K562 (cell line): ENCODE measurements around the gene CALML3. TPM values are rescaled to one million over a fixed set of nuclear protein-coding genes. Genes with fewer than 3 reads are reported as not detected.
A peak's percentile ranks its signal among the peaks of the same experiment; 100 is the strongest.

Experiments used
- ATAC-seq: fragments of 200-7000 bp; cut with Tn5 transposase; 3 replicates; pipeline ENCODE4 v1.9.1; 2020; ENCODE audit warnings: moderate library complexity
- BruUV-seq: library from RNA; stranded (reverse); fragments of 400-500 nt; replicated peaks from 2 replicates; lab custom pipeline; 2021; lab: Mats Ljungman, UMichigan
- CTCF ChIA-PET: fragments of 300-600 bp; formaldehyde crosslinking; extraction: SDS; loops from one replicate; lab custom pipeline; 2021; ENCODE audit warnings: low intra/inter-chr PET ratio; lab: Yijun Ruan, JAX
- POLR2A ChIA-PET: fragments of 300-600, 350-650 bp; sonication (Branson Sonifier 250); formaldehyde crosslinking; extraction: SDS; loops from one replicate; lab custom pipeline; 2021; ENCODE audit warnings: antibody characterized with exemption, inconsistent platforms; lab: Yijun Ruan, JAX
- DNase-seq, 4 experiments: peaks; one replicate each; pipeline versions ENCODE4 v3.0.0 to v3.0.0-alpha.2; 2011 to 2018; ENCODE audit warnings: low spot score in 3 of 4, mixed read lengths in 3 of 4; ENCODE audit errors: extremely low read depth in 1 of 4
- FAIRE-seq: peaks from 2 replicates; lab custom pipeline; 2011; peaks lifted over from hg19 to GRCh38; lab: Jason Lieb, UNC
- H2AFZ ChIP-seq: 2 replicates; pipeline ENCODE4 v1.6.0; 2011; ENCODE audit warnings: low read depth, low read length, control low read depth, inconsistent platforms
- H3K27ac ChIP-seq: fragments of 200-600 bp; 3 replicates; pipeline ENCODE4 v1.8.0; 2011; ENCODE audit warnings: low read depth, mild to moderate bottlenecking, control low read depth, inconsistent platforms, low read length, moderate library complexity, mixed read lengths; ENCODE audit errors: extremely low read depth
- H3K27me3 ChIP-seq, 2 experiments: fragments of 300-600 bp in 1 of 2; 2 replicates in 1 of 2; 3 replicates in 1 of 2; pipeline versions ENCODE4 v1.6.0 to v1.8.0; 2011; ENCODE audit warnings: inconsistent platforms in 2 of 2, low read length in 2 of 2, mild to moderate bottlenecking in 1 of 2, mixed read lengths in 1 of 2, moderate library complexity in 1 of 2; ENCODE audit not compliant: control insufficient read depth in 2 of 2, insufficient read depth in 2 of 2
- H3K36me3 ChIP-seq: fragments of 300-600 bp; 3 replicates; pipeline ENCODE4 v1.8.0; 2011; ENCODE audit warnings: mild to moderate bottlenecking, low read length, inconsistent platforms; ENCODE audit not compliant: control insufficient read depth, insufficient read depth
- H3K4me1 ChIP-seq, 2 experiments: fragments of 200-600 bp in 1 of 2; replicated peaks in 1 of 2; 2 replicates in 1 of 2; 3 replicates in 1 of 2; pipeline versions ENCODE4 v1.5.1 to v1.8.0; 2011; ENCODE audit warnings: inconsistent platforms in 2 of 2, low read length in 2 of 2, mild to moderate bottlenecking in 1 of 2, mixed read lengths in 1 of 2, moderate library complexity in 1 of 2; ENCODE audit not compliant: control insufficient read depth in 2 of 2, insufficient read depth in 2 of 2
- H3K4me2 ChIP-seq: 2 replicates; pipeline ENCODE4 v1.6.1; 2011; ENCODE audit warnings: low read length, control low read depth, inconsistent platforms, mixed read lengths; ENCODE audit not compliant: insufficient read depth
- H3K4me3 ChIP-seq: fragments of 200-600 bp; sonication (generic), shearing (Covaris generic); 2 replicates; pipeline ENCODE4 v1.5.1; 2016; ENCODE audit warnings: control low read depth, inconsistent platforms
- H3K79me2 ChIP-seq: fragments of 200-600 bp; 3 replicates; pipeline ENCODE4 v1.8.0; 2011; ENCODE audit warnings: low read length, inconsistent platforms; ENCODE audit not compliant: control insufficient read depth, insufficient read depth
- H3K9ac ChIP-seq, 2 experiments: 2 replicates each; pipeline versions ENCODE4 v1.6.0 to v1.6.1; 2011; ENCODE audit warnings: low read depth in 2 of 2, low read length in 2 of 2, control low read depth in 1 of 2, inconsistent platforms in 1 of 2, mild to moderate bottlenecking in 1 of 2, mixed read lengths in 1 of 2; ENCODE audit not compliant: insufficient read depth in 1 of 2
- H3K9me1 ChIP-seq: one replicate; pipeline ENCODE4 v1.6.0; 2011; ENCODE audit warnings: inconsistent platforms, mild to moderate bottlenecking, low read length, moderate library complexity; ENCODE audit not compliant: control insufficient read depth, insufficient read depth
- H3K9me3 ChIP-seq: replicated peaks from 2 replicates; pipeline ENCODE4 v1.5.1; 2011; ENCODE audit warnings: low read depth, low read length, inconsistent platforms; ENCODE audit not compliant: control insufficient read depth, insufficient read depth
- H4K20me1 ChIP-seq: replicated peaks from 2 replicates; pipeline ENCODE4 v1.6.1; 2011; ENCODE audit warnings: low read length, inconsistent platforms, mixed read lengths; ENCODE audit not compliant: control insufficient read depth, insufficient read depth
- ARID2 ChIP-seq: fragments of 450-650 bp; IDR thresholded peaks from 2 replicates; pipeline ENCODE4 v1.6.1; 2017; ENCODE audit warnings: antibody characterized with exemption, mild to moderate bottlenecking
- CHD4 ChIP-seq: fragments of 200-600 bp; sonication (generic); IDR thresholded peaks from 3 replicates; pipeline ENCODE4 v1.6.1; 2012; ENCODE audit warnings: low read depth, mild to moderate bottlenecking, mixed read lengths, low read length, inconsistent platforms; ENCODE audit not compliant: insufficient read depth, insufficient replicate concordance, poor library complexity, severe bottlenecking
- HDAC8 ChIP-seq: fragments of 450-650 bp; IDR thresholded peaks from 2 replicates; pipeline ENCODE4 v1.6.1; 2016; ENCODE audit warnings: mild to moderate bottlenecking, missing genetic modification characterization, moderate library complexity, missing compliant biosample characterization
- MEF2D ChIP-seq: conservative IDR thresholded peaks from 2 replicates; pipeline ENCODE4 v1.6.1; 2016; ENCODE audit warnings: low read depth, missing genetic modification characterization, missing compliant biosample characterization
- MIER1 ChIP-seq: fragments of 450-650 bp; IDR thresholded peaks from 2 replicates; pipeline ENCODE4 v1.6.1; 2016; ENCODE audit warnings: antibody characterized with exemption, mild to moderate bottlenecking, low read depth
- POLR2AphosphoS2 ChIP-seq: IDR thresholded peaks from 2 replicates; pipeline ENCODE4 v1.6.1; 2012; ENCODE audit warnings: low read length, improper control_type of control experiment
- POLR2AphosphoS5 ChIP-seq: IDR thresholded peaks from 2 replicates; pipeline ENCODE4 v1.6.1; 2011; ENCODE audit warnings: mild to moderate bottlenecking, low read depth, low read length, moderate library complexity; ENCODE audit not compliant: control insufficient read depth, insufficient read depth
- POLR3G ChIP-seq: IDR thresholded peaks from 2 replicates; pipeline ENCODE4 v1.6.1; 2011; ENCODE audit not compliant: insufficient read length, insufficient replicate concordance; ENCODE audit errors: extremely low read depth
- RAD21 ChIP-seq, 2 experiments: fragments of 250-450 bp in 1 of 2; fragments of 450-650 bp in 1 of 2; sonication (Bioruptor Pico) in 1 of 2; formaldehyde crosslinking in 1 of 2; IDR thresholded peaks in 1 of 2; conservative IDR thresholded peaks in 1 of 2; 2 replicates each; pipeline versions ENCODE4 v1.4.0 to v1.8.0; 2020 to 2022; ENCODE audit warnings: mild to moderate bottlenecking in 2 of 2, moderate library complexity in 1 of 2
- RB1 ChIP-seq: fragments of 450-650 bp; IDR thresholded peaks from 2 replicates; pipeline ENCODE4 v1.6.1; 2017; ENCODE audit warnings: low read depth, mild to moderate bottlenecking
- RFX1 ChIP-seq: fragments of 450-650 bp; IDR thresholded peaks from 2 replicates; pipeline ENCODE4 v1.6.1; 2016; ENCODE audit warnings: mild to moderate bottlenecking, moderate library complexity
- SIX5 ChIP-seq, 2 experiments: IDR thresholded peaks; 2 replicates each; pipeline ENCODE4 v1.6.1; 2011; ENCODE audit warnings: low read length in 2 of 2, borderline replicate concordance in 1 of 2, low read depth in 1 of 2, mild to moderate bottlenecking in 1 of 2, moderate library complexity in 1 of 2; ENCODE audit not compliant: insufficient read depth in 1 of 2
- SPI1 ChIP-seq: IDR thresholded peaks from 2 replicates; pipeline ENCODE4 v1.6.1; 2011; ENCODE audit warnings: low read depth, low read length, control low read depth, borderline replicate concordance
- XRCC4 ChIP-seq: IDR thresholded peaks from one replicate; pipeline ENCODE4 v1.6.1; 2011; ENCODE audit not compliant: insufficient read depth, insufficient read length; ENCODE audit errors: extremely low read depth
- ZNF347 ChIP-seq: fragments of 450-650 bp; formaldehyde crosslinking; IDR thresholded peaks from 2 replicates; pipeline ENCODE4 v1.4.0; 2020; ENCODE audit warnings: low read depth, mild to moderate bottlenecking, moderate library complexity
- ZNF354B ChIP-seq: fragments of 250-450 bp; sonication (Bioruptor Pico); IDR thresholded peaks from 2 replicates; pipeline ENCODE4 v1.4.0; 2020
- ZNF695 ChIP-seq: fragments of 450-650 bp; formaldehyde crosslinking; IDR thresholded peaks from 2 replicates; pipeline ENCODE4 v1.4.0; 2020; ENCODE audit warnings: mild to moderate bottlenecking, moderate library complexity
- WGBS: fragments of 100-300 bp; shearing (Covaris generic); methylation state at CpG from one replicate; pipeline ENCODE4 v1.1.6; 2016; ENCODE audit warnings: low coverage, mixed read lengths; ENCODE audit not compliant: insufficient coverage; ENCODE audit errors: missing lambda C conversion rate; 5-methylcytosine and 5-hydroxymethylcytosine counted together
- in situ Hi-C: fragments of 300-500 bp; cut with MboI; formaldehyde crosslinking; loops from 4 replicates; pipeline ENCODE4 v1.15.0; 2018; ENCODE audit warnings: inconsistent platforms, mixed read lengths
- intact Hi-C: fragments of 100-400 bp; cut with micrococcal nuclease; formaldehyde crosslinking; loops from 2 replicates; pipeline ENCODE4 v1.14.2; 2022
- polyA plus RNA-seq, 8 experiments: library from polyadenylated mRNA; depleted of rRNA in 4 of 8; stranded (reverse) in 5 of 8; unstranded in 3 of 8; fragments of >200 nt; fragmentation: Nextera tagmentation in 2 of 8; fragmentation: Illumina TruSeq in 1 of 8; extraction: Ambion mirVana in 2 of 8; extraction: Trizol in 1 of 8; gene quantifications; 2 replicates each; pipeline versions ENCODE4 v1.2.1 to v1.2.3, GENCODE V29; 2011 to 2014; ENCODE audit warnings: inconsistent platforms in 1 of 8, missing spikeins in 1 of 8
- total RNA-seq, 7 experiments: library from RNA; depleted of rRNA in 6 of 7; stranded (reverse); fragments of >200 nt in 6 of 7; fragmentation: Illumina TruSeq in 2 of 7; extraction: Trizol in 2 of 7; gene quantifications; 2 replicates each; pipeline versions ENCODE4 v1.2.1 to v1.2.3, GENCODE V29; 2011 to 2021; ENCODE audit warnings: low replicate concordance in 1 of 7
- TF ChIP-seq, protein P1 (sequence below): fragments of 250-450 bp; sonication (Bioruptor Pico); IDR thresholded peaks from 2 replicates; pipeline ENCODE4 v1.4.0; 2020; ENCODE audit warnings: borderline replicate concordance
- TF ChIP-seq, protein P2 (sequence below): fragments of 200-800 bp; sonication (Bioruptor generic); IDR thresholded peaks from 2 replicates; pipeline ENCODE4 v1.6.1; 2017; ENCODE audit warnings: missing genetic modification characterization, missing compliant biosample characterization

The CALML3 gene
- total and polyA plus RNA-seq, 9 of the 15 experiments (the other 6 are each of a cell fraction or from before 2014, with no cell fraction given) = not detected

DNA sequence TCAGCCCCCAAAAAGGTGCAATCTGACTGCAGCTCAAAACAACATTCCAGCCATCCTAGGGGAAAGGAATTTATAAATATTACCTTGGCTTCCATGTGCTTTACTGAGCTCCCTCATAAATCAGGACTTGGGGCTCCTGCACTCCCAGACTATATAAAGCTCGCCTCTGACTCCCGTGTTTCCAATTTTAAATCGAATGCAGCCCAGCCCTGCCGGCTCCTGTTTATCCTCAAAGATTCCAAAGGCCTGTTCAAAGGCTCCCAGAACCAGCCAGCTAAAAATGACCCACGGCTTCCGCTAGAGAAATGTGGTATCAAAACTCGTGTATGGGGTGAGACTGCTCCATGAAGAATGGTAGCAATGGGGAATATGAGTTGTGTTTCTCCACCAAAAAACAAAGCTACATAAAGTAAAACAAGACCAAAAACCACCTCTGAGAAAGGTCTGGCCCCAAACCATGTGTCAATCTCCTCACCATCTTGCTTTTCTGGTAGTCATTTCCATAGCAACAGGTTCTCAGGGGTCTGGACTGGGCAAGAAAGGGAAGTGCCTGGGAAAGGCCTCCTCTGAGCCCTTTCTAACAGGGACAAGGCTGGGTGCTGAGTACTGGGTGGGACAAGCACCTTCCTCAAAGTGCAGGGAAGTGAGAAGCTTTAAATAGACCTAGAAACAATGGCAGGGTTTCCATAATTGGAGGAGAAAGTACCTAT, 5.1 kb downstream of the CALML3 start:
- Histone ChIP-seq H3K79me2 (no peaks in the 10 kb centered on the region), H2AFZ (no peak overlapping the region), H3K27ac (no peak overlapping the region), H3K9me3 (no peaks in the 10 kb centered on the region), H3K4me2 (no peak overlapping the region), H3K4me3 (no peak overlapping the region), H3K9me1 (no peaks in the 10 kb centered on the region), H4K20me1 (no peaks in the 10 kb centered on the region), H3K27me3 (no peaks in the 10 kb centered on the region), H3K9ac (no peak overlapping the region), H3K36me3 (no peaks in the 10 kb centered on the region), H3K4me1 (peaks cover 8 to 32% of the 10 kb centered on the region in 2 experiments; a peak in 3 of 5 replicates)
- no TSS peak for BruUV-seq
- ATAC-seq (no peak), FAIRE-seq (no peak), DNase-seq (no peak)
- WGBS = 71% methylated on average over 7 of the region's 7 CpGs
- CTCF ChIA-PET = no interaction called here
- intact Hi-C loops (no loop called here), in situ Hi-C loops (no loop called here)
- POLR2A ChIA-PET = interaction anchor here (0.6 to 1.0 kb wide), 3 partner anchors 19 to 360 kb away, joined by 3 to 4 read pairs (median 3); partner anchors contain the start of genes ANKRD16 and FBH1
- no peak for TF ChIP-seq ZNF695 (CRISPR knock-in tag)
- TF ChIP-seq SIX5 (IDR thresholded peaks at IDR 0.05; ENCODE audit: borderline replicate concordance in 1 of 2, insufficient read depth in 1 of 2, low read depth in 1 of 2, low read length in 2 of 2) = no peak
- TF ChIP-seq ARID2 = no peak
- no peak for TF ChIP-seq POLR2AphosphoS2
- TF ChIP-seq POLR3G = no peak
- no peak for TF ChIP-seq MEF2D (tag)
- TF ChIP-seq MIER1 = no peak
- TF ChIP-seq, protein P1, sequence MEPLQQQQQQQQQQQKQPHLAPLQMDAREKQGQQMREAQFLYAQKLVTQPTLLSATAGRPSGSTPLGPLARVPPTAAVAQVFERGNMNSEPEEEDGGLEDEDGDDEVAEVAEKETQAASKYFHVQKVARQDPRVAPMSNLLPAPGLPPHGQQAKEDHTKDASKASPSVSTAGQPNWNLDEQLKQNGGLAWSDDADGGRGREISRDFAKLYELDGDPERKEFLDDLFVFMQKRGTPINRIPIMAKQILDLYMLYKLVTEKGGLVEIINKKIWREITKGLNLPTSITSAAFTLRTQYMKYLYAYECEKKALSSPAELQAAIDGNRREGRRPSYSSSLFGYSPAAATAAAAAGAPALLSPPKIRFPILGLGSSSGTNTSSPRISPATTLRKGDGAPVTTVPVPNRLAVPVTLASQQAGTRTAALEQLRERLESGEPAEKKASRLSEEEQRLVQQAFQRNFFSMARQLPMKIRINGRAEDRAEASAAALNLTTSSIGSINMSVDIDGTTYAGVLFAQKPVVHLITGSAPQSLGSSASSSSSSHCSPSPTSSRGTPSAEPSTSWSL (CRISPR knock-in tag) = no peak
- TF ChIP-seq, protein P2, sequence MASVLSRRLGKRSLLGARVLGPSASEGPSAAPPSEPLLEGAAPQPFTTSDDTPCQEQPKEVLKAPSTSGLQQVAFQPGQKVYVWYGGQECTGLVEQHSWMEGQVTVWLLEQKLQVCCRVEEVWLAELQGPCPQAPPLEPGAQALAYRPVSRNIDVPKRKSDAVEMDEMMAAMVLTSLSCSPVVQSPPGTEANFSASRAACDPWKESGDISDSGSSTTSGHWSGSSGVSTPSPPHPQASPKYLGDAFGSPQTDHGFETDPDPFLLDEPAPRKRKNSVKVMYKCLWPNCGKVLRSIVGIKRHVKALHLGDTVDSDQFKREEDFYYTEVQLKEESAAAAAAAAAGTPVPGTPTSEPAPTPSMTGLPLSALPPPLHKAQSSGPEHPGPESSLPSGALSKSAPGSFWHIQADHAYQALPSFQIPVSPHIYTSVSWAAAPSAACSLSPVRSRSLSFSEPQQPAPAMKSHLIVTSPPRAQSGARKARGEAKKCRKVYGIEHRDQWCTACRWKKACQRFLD = no peak
- peak; percentile 77 for TF ChIP-seq SPI1
- TF ChIP-seq POLR2AphosphoS5 = no peak
- peak; percentile 57 for TF ChIP-seq RFX1
- no peak for TF ChIP-seq RB1
- no peak for TF ChIP-seq ZNF354B
- no peak for TF ChIP-seq RAD21 (CRISPR knock-in tag; conservative IDR thresholded peaks at IDR 0.05 in 1 of 2, IDR thresholded peaks at IDR 0.05 in 1 of 2)
- TF ChIP-seq HDAC8 (tag) = no peak
- TF ChIP-seq CHD4 = no peak
- no peak for TF ChIP-seq XRCC4
- TF ChIP-seq ZNF347 = no peak
